ENCODE measurements around the gene PHC2. TPM values are rescaled to one million over a fixed set of nuclear protein-coding genes. Genes with fewer than 3 reads are reported as not detected.

The PHC2 gene, protein sequence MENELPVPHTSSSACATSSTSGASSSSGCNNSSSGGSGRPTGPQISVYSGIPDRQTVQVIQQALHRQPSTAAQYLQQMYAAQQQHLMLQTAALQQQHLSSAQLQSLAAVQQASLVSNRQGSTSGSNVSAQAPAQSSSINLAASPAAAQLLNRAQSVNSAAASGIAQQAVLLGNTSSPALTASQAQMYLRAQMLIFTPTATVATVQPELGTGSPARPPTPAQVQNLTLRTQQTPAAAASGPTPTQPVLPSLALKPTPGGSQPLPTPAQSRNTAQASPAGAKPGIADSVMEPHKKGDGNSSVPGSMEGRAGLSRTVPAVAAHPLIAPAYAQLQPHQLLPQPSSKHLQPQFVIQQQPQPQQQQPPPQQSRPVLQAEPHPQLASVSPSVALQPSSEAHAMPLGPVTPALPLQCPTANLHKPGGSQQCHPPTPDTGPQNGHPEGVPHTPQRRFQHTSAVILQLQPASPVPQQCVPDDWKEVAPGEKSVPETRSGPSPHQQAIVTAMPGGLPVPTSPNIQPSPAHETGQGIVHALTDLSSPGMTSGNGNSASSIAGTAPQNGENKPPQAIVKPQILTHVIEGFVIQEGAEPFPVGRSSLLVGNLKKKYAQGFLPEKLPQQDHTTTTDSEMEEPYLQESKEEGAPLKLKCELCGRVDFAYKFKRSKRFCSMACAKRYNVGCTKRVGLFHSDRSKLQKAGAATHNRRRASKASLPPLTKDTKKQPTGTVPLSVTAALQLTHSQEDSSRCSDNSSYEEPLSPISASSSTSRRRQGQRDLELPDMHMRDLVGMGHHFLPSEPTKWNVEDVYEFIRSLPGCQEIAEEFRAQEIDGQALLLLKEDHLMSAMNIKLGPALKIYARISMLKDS
- total RNA-seq: 121 TPM

- DNase-seq (ENCODE audit: low spot score): peak; percentile 97
Measured at GRCh38 chr1:33430692-33431593, at the start of gene PHC2. PHC2 (minus strand) TSS chr1:33431095; CDS start chr1:33375539, 55,556 bp downstream.

GRCh38 chr1:33477451-33477850 is 46.6 kb upstream of the PHC2 start:
- no peak for DNase-seq (ENCODE audit: low spot score)

DNA sequence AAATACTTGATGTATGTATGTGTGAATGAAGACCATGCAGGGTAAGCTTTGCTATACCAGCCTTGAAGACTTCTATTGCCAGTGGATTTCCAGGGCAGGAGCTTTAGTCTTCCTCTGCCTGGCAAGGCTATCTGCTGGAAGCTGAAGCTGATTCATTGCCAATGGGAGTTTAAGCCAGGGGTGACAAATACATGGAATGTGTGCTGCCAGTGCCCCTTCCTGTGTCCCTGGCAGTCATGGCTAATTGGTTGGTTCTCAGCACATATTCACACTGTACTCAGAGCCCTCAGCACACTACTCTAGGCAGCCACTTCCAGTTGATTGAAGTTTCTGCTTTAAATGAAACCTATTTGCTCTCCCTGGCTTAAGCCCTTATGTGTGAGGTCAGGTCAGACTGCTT is 43.0 kb upstream of the PHC2 start:
- DNase-seq (ENCODE audit: low spot score): no peak

DNA sequence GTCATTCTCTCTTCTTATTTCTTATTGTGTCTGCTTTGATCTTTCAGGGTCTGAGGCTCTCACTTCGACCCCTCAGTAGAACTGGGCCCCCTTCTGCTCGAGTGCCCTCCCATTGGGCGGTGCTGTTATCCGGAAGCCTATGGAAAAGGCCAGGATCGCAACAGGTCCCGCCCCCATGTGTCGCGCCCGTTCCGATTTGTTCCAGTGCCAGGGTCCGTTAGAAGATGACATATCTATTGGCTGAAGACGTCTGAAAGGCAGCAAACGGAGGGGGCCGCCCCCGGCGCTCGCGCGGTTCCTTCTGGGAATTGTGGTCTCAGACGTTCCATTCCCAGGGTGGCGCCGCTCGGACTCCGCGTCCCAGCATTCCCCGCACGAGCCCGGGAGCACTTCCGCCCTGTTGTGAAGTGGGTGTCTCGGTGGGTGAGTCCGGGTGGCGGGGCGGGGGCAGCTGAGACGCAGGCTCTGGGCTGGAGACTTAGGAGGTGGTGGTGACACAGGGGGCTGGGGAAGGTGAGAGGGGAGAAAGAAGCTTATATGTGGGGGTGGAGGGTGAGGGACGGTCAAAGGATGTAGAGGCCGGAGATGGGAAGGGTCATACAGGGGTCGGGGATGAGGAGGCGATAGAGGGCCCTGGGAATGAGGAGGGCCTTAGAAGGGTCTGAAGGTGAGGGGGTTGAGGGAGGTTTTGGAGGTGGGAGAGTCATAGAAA is 41.5 kb upstream of the PHC2 start, which contains the start of gene ZSCAN20:
TSS of gene ZSCAN20 (plus strand) at position 377 of the 712 bp plus-strand sequence. CDS start 6,644 bp downstream, outside the sequence.
- DNase-seq (ENCODE audit: low spot score): peak; percentile 98

GRCh38 chr1:33471416-33471815 is 40.5 kb upstream of the PHC2 start:
- no peak for DNase-seq (ENCODE audit: low spot score)

DNA sequence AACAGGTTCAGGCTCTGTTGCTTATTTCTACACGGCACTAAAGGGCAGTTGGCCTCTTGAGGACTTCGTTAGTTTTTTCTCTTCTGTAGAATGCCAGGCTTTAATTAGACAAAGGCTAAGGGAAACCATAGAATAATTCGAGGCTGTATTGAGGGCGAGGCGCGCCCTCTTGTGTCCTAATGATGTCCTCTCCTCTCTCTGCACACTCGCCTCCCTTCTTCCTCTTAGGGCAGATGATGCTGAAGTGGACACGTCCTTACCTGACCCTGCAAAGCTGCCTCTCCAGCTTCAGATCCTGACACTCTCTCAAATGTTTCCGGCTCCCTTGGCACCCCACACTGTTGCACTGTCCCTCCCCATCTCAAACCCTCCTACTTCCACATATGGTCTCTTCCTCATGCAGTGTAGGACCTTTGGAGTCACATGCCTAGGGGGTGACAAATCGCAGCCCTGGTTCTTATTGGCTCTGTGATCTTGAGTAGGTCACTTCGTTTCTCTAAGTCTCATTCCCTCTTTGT is 39.7 kb upstream of the PHC2 start:
- peak; percentile 77 for DNase-seq (ENCODE audit: low spot score)

DNA sequence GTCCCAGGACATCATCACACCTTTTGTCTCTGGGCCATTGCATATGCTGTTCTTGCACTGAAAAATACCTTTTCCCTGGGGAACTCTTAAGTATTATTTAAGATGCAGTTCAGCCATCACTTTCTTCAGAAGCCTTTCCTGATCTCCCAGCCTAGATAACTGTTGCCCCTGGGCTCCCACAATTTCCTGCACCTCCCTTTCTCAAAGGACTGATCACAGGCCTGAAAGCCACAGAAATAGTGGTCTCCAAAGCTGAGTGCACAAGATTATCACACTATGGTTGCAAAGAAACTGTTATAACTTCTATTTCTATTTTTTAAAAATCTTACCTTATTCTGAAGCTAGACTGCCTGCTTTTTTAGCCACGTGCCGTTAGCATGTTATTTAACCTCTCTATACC is 38.8 kb upstream of the PHC2 start:
- no peak for DNase-seq (ENCODE audit: low spot score)

DNA sequence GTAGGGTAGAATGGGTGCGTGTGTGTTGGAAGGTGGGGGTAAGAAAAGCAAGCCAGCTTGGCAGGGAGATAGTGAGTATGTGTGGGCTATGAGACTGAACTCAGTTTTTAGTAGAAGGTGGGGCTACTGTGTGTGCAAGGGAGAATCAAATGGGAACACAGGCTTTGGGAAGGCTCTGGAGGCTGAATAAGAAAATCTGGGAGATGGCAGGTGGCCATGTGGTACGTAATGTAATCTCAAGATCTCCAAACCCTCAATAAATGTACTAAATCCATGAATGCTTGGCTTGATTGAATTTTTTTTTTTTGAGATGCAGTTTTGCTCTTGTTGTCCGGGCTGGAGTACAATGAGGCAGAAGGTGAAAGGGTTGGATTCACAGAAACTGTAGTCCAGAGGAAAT is 38.1 kb upstream of the PHC2 start:
- no peak for DNase-seq (ENCODE audit: low spot score)

GRCh38 chr1:33468531-33468930 is 37.6 kb upstream of the PHC2 start:
- DNase-seq (ENCODE audit: low spot score): no peak

GRCh38 chr1:33468011-33468410 is 37.1 kb upstream of the PHC2 start:
- no peak for DNase-seq (ENCODE audit: low spot score)

- DNase-seq (ENCODE audit: low spot score): no peak
Measured at GRCh38 chr1:33466159-33466558, 35.3 kb upstream of the PHC2 start.

DNA sequence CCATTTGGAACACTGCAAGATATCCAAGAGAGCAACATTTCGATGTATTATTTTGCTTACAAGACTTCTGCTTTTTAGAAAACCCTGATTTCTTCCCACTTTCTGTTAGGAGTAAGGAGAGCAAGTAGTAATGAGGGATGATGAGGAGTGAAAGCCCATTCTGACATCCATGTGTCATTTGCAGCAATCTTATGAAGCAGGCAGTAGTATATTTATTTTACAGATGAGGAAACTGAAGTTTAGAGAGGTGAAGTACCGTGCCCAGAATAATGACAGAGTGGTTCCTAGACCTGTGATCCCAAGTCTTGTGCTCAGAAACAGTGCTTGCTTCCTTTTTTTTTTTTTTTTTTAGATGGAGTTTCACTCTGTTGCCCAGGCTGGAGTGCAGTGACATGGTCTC is 34.4 kb upstream of the PHC2 start:
- DNase-seq (ENCODE audit: low spot score): no peak

DNA sequence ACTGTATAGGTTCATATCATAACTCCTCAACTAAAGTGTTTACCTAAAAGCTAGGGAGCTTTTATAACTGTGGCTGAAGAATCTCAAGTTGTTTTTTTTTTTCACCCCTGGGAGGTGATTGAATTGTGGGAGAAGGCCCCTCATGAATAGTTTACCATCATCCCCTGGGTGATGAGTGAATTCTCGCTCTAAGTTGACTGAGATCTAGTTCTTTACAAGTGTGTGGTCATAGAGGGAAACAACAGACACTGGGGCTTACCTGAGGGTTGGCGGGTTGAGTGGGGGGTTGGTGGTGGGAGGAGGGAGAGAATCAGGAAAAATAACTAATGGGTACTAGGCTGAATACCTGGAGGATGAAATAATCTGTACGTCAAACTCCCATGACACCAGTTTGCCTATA is 33.7 kb upstream of the PHC2 start:
- DNase-seq (ENCODE audit: low spot score): no peak

- no peak for DNase-seq (ENCODE audit: low spot score)
Measured at GRCh38 chr1:33462405-33463164, 31.7 kb upstream of the PHC2 start.

DNA sequence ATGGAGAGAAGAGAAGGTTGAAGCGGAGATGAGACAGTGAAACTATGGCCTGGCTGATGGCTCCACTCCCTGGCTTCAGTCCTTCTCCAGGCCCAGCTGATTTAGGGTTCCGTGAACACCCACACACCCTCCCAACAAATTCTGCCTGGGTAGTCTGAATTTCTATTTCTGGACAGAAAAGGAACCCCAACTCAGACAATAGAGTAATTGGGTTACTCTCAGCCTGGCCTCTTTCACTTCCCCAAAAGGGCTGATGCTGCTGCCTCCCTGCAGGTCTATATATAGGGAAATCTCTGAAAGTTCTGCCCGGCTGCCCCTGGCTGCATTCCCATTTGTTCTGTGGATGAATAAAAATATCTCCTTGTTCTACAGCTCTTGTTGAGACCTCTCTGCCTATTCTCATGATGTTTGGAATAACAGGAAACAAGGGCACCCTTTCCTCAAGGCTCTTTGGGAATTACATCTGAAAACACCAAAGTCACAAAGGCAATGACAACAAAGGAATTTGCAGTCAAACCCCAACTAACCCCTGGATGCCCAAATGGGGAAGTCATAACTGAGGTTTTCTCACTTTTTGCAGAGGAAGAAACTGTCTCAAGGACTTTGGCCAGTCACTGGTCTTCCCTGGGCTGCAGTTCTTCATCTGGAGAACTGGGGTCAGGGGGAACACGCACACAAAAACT is 30.2 kb upstream of the PHC2 start:
- peak; percentile 24 for DNase-seq (ENCODE audit: low spot score)

DNA sequence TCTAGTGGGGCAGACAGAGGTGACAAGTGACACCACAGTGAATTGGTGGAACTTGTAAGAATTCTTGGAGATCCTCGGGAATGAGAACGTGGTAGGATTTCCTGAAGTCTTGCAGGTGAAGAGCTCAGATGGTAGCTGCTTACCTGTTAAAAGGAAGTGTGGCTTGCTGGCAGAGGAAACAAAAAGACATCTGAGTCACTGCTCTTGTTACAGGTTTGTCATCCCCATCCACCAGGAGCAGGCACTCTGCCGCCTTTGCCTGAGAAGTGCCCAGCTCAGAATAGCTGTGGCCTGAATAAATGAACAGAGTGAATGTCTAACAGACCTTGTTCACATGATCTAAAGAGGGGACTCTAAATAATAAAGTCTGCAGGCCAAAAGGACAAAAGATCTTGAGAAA is 29.2 kb upstream of the PHC2 start:
- DNase-seq (ENCODE audit: low spot score): no peak

- no peak for DNase-seq (ENCODE audit: low spot score)
Measured at GRCh38 chr1:33459691-33460090, 28.8 kb upstream of the PHC2 start.

DNA sequence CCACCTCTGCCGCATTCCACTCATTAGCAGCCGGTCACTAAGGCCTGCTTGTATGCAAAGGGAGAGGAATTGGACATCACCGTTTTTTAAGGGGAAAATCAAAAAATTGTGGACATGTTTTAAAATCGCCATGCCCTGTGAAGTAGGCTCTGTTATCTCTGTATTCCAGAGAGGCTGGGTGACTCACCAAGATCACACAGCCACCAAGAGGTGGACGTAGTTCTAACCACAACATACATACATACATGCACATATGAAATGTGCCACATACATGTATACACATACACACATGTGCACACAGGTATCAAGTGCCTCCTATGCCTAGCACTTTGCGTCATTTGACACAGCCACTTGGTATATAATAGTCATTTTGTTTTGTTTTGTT is 25.6 kb upstream of the PHC2 start:
- DNase-seq (ENCODE audit: low spot score): no peak

All from mucosa of gallbladder (tissue), 1 donor.